ELF-1 (cell line): ENCODE results near the gene DBNDD1.
A peak's percentile ranks its signal among the peaks of the same experiment; 100 is the strongest.
"Not testable (repeated sequence)": the region's sequence is repeated elsewhere in the genome, so short reads cannot be mapped to it uniquely, and the experiment has no call there.

Source experiments
- DNase-seq: peaks from one replicate; pipeline ENCODE4 v3.0.0-alpha.2; 2016; ENCODE audit warnings: low read depth, low spot score

Gene DBNDD1

GRCh38 chr16:90011908-90012501, 7.3 kb downstream of the DBNDD1 start:
- no peak for DNase-seq

GRCh38 chr16:90011508-90011819, 7.8 kb downstream of the DBNDD1 start:
- DNase-seq: peak; percentile 55

DNA sequence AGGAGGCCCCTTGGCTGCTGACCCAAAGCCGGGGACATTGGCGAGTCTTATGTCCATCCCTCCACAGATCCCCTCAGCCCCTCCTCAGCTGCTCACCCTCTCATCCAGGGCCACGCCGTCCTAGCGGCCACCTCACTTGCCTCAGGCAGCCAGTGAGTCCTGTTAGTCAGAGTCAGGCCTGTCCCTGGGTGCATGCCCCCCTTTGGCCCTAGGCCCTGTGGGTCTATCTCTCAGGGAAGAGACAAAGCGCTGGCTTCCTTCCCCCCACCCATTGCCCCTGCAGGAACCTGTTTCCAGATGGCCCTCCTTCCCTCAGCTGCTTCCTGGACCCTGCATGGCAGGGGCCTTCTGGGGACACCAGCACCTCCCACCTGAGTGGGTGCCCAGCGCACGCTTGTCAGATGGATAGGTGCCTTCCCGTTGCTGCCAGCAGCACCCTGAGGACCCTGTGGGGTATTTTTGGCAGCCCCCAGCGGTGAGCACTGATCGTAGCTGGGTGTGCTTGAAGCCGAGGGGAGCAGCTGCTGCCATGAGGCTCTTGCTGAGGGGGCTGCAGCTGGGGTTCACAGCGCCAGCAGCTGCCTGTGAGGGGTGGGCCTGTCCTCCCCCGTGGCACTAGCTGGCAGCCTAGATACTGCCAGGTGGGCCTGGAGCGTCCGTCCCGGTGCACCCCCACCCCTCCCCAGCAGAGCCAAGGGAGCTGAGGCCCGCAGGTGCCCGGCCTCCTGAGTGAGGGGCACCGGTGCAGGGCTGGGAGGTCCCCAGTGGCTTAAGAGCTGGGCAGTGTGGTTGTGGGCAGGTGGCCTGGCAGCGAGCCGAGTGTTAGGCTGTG, 8.4 kb downstream of the DBNDD1 start:
- no peak for DNase-seq

DNA sequence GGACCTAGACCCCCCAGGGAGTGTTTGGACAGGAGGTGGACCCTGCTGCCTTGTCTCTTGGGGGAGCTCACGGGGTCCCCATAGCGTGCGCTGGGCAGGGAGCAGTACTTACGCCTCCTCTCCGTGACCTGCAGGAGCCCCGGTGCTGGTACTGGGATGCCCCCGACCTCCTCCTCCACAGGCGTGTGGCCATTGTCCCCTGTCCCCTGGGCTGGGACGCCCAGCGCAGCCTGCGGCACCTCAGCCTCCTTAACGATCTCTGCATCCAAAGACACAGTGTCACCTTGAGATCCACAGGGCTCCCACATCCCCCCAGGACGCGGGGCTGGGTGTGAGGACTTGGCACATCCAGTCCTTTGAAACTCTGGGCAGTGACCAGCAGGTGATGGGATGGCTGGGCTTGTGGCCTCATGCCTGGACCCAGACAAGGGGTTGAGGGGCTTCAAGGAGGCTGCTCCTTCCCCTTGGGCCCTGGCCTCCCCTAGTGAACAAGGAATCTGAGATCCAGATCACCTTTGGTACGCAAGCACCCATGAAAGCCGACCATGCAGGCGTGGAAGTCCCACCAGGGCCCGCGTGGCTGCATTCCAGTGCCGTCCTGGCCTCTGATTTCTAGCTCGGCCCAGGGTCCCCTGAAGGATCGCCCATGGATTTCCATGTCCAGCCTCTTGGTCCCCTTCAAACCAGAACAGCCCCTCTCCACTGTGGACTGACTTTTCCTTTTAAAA, 9.9 kb downstream of the DBNDD1 start:
- DNase-seq: no peak

- no peak for DNase-seq
Measured at GRCh38 chr16:90008708-90009145, 10.5 kb downstream of the DBNDD1 start.

GRCh38 chr16:90007635-90008234, 11.5 kb downstream of the DBNDD1 start:
- DNase-seq: not testable (repeated sequence)

GRCh38 chr16:90007015-90007414, 12.2 kb downstream of the DBNDD1 start:
- DNase-seq: no peak

DNA sequence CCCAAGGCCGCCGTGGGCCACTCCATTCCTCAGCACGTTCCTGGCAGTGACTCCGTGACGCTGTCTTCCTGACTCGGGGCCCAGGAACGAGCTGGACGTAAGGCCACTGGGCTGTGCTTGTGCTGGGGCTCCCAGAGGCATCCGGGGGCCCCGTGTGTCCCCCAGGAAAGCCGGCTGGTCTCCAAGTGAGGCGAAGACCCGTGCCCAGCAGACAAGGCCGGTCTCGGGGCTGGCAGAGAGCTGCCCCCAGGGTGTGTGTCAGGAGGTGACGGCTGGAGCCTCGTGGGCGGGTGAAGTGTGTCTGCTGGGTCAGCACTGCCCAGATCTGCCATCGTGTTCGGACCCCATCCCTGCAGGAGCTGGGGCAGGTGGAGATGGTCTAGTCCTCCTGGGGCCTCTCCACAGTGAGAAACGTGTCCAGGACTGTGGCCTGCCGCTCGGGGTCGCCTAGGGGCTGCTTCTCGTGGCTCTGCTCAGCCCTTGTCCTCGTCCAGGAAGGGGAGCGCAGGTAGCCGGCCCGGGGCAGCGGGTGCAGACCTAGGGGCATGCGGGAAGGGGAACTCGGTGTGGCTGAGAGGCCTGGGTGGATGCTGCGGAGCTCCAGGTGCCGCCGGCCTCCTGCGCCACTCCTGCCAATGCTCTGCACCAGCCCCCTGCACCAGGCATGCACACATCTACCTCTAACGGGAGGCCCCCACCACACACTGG, 13.1 kb downstream of the DBNDD1 start:
- no peak for DNase-seq

- DNase-seq: peak; percentile 26
Measured at GRCh38 chr16:90004577-90004976, 14.7 kb downstream of the DBNDD1 start.

- no peak for DNase-seq
Measured at GRCh38 chr16:90002759-90003158, 16.5 kb downstream of the DBNDD1 start.

DNA sequence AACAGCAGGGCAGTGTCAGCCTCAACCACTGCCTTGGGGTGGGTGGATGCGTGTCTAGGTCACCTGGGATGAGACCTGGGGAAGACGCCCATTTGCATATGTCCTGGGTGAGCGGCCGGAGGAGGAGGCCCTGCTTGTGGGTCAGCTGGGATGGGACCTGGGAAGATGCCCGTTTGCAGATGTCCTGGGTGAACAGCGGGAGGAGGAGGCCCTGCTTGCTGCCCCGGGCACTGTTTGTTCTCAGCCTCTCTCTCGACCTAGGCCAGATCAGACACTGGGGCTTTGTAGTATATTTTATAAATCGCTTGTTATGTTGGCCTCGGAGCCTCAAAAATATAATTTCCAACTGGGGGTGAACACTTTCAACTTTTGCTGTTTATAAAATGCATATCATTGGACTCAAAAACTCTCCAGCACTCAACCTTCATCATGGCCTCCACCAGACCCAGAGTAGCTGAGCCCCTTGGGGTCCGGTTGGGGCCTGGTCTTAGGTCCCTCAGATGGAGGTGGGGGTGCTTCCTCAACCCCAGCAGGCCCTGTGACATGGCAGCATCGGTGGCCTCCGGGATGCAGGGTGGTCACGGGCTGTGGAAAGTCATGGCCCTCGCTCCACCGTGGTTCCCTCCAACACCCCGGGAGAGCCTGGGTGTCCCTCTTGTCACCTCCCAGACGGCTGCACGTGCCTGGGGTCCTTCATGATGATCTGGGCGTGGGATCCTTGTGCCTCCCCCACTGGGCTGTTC, 17.3 kb downstream of the DBNDD1 start:
- DNase-seq: no peak

DNA sequence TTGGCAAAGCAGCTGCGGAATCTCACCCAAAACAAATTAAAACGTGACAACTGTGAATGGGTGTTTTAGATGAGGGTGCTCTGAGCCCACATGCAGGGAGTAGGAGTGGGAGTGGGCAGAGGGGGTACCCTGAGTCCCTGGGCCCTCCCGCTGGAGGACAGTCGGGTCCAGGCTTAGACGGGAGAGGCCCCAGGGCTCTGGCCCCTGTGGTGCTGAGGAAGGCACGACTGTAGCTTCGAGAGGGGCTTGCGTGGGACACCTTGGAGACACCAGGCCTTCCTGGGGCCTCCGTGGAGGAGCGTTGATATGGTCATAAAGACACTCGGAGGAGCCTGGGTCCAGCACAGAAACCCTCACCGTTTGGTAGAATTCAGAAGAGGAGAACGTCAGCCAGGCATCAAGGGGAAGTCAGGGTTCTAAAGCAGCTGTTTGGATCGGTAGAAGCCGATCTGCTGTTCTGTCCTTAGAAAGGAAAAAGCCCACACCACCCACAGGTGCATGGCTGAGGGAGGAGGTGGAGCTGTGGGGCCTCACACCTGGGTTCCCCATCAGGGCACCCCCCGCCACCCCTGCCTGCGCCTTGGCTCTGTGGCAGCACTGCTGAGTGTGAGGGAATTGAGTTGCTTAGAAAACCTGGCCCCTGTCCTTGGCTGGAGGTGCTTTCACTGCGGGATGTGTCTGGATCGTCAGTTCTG, 18.4 kb downstream of the DBNDD1 start:
- DNase-seq: no peak

DNA sequence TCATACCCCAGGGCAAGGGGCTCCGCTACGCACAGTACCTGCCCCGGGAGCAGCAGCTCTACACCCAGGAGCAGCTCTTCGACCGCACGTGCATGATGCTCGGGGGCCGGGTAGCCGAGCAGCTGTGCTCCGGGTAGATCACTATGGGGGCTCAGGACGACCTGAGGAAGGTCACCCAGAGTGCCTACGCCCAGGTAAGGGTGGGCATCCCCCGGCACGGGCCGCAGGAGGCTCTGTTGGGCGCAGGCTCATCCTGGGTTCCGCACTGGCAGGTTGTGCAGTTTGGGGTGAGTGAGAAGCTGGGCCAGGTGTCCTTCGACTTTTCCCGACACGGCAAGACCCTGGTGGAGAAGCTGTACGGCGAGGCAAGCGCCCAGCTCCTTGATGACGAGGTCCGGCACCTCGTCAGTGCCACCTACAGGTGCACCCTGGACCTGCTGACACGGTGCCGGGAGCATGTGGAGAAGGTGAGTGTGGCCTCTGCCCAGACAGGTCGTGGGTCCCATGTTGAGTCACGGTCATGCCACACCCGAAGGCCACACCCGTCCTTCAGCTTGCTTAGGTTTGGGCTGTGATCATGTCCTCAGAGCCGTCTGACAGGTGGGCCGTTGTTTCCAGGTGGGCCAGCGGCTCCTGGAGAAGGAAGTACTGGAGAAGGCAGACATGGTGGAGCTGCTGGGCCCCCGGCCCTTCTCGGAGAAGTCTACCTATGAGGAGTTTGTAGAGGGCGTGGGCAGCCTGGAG, 19.3 kb downstream of the DBNDD1 start:
- DNase-seq: no peak

- no peak for DNase-seq
Measured at GRCh38 chr16:89996178-89996489, 23.1 kb downstream of the DBNDD1 start.

- peak; percentile 62 for DNase-seq
Measured at GRCh38 chr16:89995475-89996177, 23.6 kb downstream of the DBNDD1 start.

- peak; percentile 73 for DNase-seq
Measured at GRCh38 chr16:89994721-89995474, 24.4 kb downstream of the DBNDD1 start.

- no peak for DNase-seq
Measured at GRCh38 chr16:89994389-89994720, 24.9 kb downstream of the DBNDD1 start.

DNA sequence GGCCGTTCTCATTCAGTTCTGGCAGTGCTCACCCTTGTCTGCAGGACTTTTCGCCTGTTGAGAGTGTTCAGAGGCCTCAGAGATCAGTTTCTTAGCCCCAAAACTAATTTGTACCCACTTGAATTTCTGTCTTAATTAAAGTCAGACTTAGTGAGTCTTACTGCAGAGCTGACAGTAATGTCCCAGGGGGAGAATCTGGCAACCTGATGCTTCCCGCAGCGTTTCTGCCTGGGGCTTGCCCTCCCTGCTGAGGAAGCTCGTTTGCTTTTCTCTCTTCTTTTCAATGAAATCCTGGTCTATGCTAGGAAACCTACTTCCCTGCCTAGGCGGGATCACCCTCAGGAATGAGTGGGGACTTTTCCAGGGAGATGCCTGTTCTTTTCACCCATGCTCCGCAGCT, 25.3 kb downstream of the DBNDD1 start:
- DNase-seq: peak; percentile 39

GRCh38 chr16:89993377-89993776, 25.9 kb downstream of the DBNDD1 start:
- DNase-seq: no peak
